Right atrium auricular region (tissue), 2 donors: ENCODE measurements around the gene MYO1H. TPM values are rescaled to one million over a fixed set of nuclear protein-coding genes. Genes with fewer than 3 reads are reported as not detected.

Experiments
- DNase-seq: peaks from one replicate; pipeline ENCODE4 v3.0.0-alpha.2; 2019; ENCODE audit warnings: low spot score
- H3K27ac ChIP-seq, 2 donors: fragments of 200-600 bp; sonication (generic); 1 replicate in 1 of 2; 2 replicates in 1 of 2; pipeline ENCODE4 v1.5.1; 2016 to 2019
- H3K27me3 ChIP-seq, 2 donors: fragments of 200-600 bp; sonication (generic); one replicate each; pipeline versions ENCODE4 v1.5.1 to v1.6.0; 2017 to 2019
- H3K36me3 ChIP-seq: fragments of 200-600 bp; sonication (generic); one replicate; pipeline ENCODE4 v1.5.1; 2016
- H3K4me1 ChIP-seq, 2 donors: fragments of 200-600 bp; sonication (generic); one replicate each; pipeline versions ENCODE4 v1.5.1 to v1.6.0; 2017 to 2019
- H3K4me3 ChIP-seq, 2 donors: fragments of 200-600 bp; sonication (generic); 1 replicate in 1 of 2; 2 replicates in 1 of 2; pipeline ENCODE4 v1.5.1; 2017 to 2019; ENCODE audit warnings: mild to moderate bottlenecking in 1 of 2, moderate library complexity in 1 of 2
- H3K9me3 ChIP-seq, 2 donors: fragments of 200-600 bp; sonication (generic); one replicate each; pipeline ENCODE4 v1.5.1; 2019
- total RNA-seq, 2 donors: library from RNA; depleted of rRNA; stranded (reverse); fragments of >200 nt; gene quantifications; one replicate each; pipeline ENCODE4 v1.1.0, GENCODE V29; 2016
- TF ChIP-seq, protein P1 (sequence below), 2 donors: fragments of 200-600 bp; sonication (generic); IDR thresholded peaks; one replicate each; pipeline ENCODE4 v1.5.1; 2019; ENCODE audit warnings: antibody characterized with exemption in 2 of 2

Gene MYO1H
- total RNA-seq, 2 donors from 2014 or later: 0.16 to 0.63 TPM

- no peak overlapping the region for H3K27ac ChIP-seq
- DNase-seq: no peak
- TF ChIP-seq, protein P1, sequence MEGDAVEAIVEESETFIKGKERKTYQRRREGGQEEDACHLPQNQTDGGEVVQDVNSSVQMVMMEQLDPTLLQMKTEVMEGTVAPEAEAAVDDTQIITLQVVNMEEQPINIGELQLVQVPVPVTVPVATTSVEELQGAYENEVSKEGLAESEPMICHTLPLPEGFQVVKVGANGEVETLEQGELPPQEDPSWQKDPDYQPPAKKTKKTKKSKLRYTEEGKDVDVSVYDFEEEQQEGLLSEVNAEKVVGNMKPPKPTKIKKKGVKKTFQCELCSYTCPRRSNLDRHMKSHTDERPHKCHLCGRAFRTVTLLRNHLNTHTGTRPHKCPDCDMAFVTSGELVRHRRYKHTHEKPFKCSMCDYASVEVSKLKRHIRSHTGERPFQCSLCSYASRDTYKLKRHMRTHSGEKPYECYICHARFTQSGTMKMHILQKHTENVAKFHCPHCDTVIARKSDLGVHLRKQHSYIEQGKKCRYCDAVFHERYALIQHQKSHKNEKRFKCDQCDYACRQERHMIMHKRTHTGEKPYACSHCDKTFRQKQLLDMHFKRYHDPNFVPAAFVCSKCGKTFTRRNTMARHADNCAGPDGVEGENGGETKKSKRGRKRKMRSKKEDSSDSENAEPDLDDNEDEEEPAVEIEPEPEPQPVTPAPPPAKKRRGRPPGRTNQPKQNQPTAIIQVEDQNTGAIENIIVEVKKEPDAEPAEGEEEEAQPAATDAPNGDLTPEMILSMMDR (IDR thresholded peaks at IDR 0.05): no peak
- H3K9me3 ChIP-seq: no peaks in the 10 kb centered on the region
- H3K27me3 ChIP-seq: no peaks in the 10 kb centered on the region
- H3K36me3 ChIP-seq: no peaks in the 10 kb centered on the region
- H3K4me1 ChIP-seq: peaks cover 0 to 4% of the 10 kb centered on the region in 2 donors
- no peak overlapping the region for H3K4me3 ChIP-seq
These were observed 38.3 kb downstream of the MYO1H start for GRCh38 chr12:109386059-109386433.

DNA sequence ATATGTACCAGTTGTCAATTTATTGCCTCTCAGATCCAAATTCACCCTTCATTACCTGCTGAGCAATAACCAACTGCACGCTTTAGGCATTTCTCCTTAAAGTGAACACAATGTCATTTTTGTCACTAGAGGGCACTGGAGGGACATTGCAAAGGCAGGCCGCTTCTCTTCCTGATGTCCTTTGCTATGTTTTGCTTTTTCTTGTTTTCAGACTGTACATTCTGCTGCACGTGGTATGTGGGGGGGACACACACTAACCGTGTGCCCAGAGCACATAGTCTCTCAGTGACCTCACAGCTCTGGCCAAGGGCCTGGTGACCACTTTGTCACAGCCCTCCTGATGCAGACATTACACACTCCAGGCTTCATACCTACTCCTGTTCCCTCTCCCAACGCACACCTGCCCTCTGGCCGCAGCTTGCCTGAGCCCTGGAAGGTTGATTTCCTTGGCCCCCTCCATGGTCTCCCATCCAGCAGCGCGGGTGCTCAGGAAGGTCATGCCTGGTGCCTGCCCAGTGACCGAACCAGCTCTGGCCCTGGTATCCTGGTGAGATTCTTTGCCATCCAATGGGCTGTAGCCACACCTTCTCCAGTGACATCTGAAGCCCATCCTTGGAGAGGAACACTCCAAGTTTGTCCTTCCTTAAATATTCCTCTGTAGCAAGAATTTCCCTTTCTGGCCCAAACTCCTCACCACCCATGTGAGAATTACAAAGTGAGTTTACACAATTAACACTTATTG is 39.9 kb downstream of the MYO1H start:
- Histone ChIP-seq H3K36me3 (no peaks in the 10 kb centered on the region), H3K27me3 (no peaks in the 10 kb centered on the region), H3K27ac (no peak overlapping the region), H3K9me3 (no peaks in the 10 kb centered on the region), H3K4me3 (no peak overlapping the region), H3K4me1 (peaks cover 0 to 4% of the 10 kb centered on the region in 2 donors)
- DNase-seq: no peak
- TF ChIP-seq, protein P1 (IDR thresholded peaks at IDR 0.05): peak in 1 of 2 donors; percentile 58

DNA sequence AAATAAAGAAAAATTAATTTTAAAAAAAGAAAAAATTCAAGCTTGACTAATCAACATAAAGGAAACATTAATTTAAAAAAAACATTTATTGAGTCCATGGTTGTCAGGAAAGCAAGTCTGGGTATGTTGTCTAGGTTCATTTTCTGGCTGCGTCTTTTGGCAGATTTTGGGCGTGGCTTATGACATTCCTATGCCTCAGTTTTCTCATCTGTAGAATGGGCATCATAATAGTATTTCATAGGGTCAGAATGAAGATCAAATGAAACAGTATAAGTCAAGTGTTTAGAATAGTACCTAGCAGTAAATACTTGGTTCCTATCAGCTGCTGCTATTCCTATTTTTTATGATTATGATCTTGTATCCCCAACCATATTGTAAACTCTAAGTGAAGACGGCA is 40.5 kb downstream of the MYO1H start:
- H3K9me3 ChIP-seq: no peaks in the 10 kb centered on the region
- H3K27me3 ChIP-seq: no peaks in the 10 kb centered on the region
- H3K36me3 ChIP-seq: no peaks in the 10 kb centered on the region
- no peak for DNase-seq
- H3K4me3 ChIP-seq: no peak overlapping the region
- TF ChIP-seq, protein P1 (IDR thresholded peaks at IDR 0.05): no peak
- peaks cover 0 to 4% of the 10 kb centered on the region in 2 donors for H3K4me1 ChIP-seq
- no peak overlapping the region for H3K27ac ChIP-seq

DNA sequence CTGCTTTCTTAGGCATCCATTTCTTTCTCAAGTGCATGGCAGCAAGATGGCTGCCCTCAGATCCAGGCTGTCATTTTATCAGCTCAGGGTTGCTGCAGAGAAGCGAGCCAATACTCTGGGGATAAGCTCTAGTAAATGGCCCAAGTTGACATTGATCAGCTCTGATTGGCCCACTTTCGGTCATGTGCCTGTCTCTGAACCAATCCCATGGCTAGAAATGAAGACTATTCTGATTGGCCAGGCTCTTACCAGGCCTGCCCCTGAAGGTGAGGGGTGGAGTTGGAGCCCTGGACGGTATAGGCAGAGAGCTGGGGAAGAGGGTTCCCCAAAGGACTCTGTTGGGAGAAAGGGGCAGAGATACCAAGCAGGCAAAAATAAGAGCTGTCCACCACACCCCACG is 41.4 kb downstream of the MYO1H start:
- Histone ChIP-seq H3K27me3 (no peaks in the 10 kb centered on the region), H3K27ac (no peak overlapping the region), H3K4me3 (no peak overlapping the region), H3K4me1 (peaks cover 0 to 4% of the 10 kb centered on the region in 2 donors), H3K36me3 (no peaks in the 10 kb centered on the region), H3K9me3 (no peaks in the 10 kb centered on the region)
- TF ChIP-seq, protein P1 (IDR thresholded peaks at IDR 0.05): no peak
- no peak for DNase-seq

GRCh38 chr12:109393437-109394345 is 46.0 kb downstream of the MYO1H start:
- TF ChIP-seq, protein P1 (IDR thresholded peaks at IDR 0.05): peak; percentile 78 to 88
- Histone ChIP-seq H3K9me3 (no peaks in the 10 kb centered on the region), H3K27me3 (no peaks in the 10 kb centered on the region), H3K4me1 (no peaks in the 10 kb centered on the region), H3K27ac (no peak overlapping the region), H3K36me3 (no peaks in the 10 kb centered on the region), H3K4me3 (no peak overlapping the region)
- no peak for DNase-seq
